ENCODE data around the gene GABARAPL2.

DNA sequence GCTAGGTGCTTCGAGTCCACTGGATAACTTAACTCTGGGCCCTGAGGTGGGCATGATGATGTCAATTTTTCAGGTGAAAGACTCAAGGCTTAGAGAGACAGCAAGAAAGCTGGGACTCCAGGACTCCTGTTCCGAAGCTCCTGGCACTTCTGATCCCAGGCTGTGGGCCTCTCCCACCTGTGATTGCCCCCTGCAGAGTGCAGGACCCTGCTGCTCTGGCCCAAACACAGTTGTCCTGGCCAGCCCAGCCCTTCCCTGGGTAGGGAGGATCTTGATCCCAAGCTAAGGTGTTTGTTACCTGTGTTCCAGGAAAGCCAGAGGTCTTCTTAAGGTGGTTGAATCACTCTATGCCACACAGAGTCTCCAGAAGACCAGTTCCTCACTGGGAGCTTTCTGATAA is 33.4 kb upstream of the GABARAPL2 start:
- TF ChIP-seq, protein P1, sequence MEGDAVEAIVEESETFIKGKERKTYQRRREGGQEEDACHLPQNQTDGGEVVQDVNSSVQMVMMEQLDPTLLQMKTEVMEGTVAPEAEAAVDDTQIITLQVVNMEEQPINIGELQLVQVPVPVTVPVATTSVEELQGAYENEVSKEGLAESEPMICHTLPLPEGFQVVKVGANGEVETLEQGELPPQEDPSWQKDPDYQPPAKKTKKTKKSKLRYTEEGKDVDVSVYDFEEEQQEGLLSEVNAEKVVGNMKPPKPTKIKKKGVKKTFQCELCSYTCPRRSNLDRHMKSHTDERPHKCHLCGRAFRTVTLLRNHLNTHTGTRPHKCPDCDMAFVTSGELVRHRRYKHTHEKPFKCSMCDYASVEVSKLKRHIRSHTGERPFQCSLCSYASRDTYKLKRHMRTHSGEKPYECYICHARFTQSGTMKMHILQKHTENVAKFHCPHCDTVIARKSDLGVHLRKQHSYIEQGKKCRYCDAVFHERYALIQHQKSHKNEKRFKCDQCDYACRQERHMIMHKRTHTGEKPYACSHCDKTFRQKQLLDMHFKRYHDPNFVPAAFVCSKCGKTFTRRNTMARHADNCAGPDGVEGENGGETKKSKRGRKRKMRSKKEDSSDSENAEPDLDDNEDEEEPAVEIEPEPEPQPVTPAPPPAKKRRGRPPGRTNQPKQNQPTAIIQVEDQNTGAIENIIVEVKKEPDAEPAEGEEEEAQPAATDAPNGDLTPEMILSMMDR (tag by site-specific recombination; IDR thresholded peaks at IDR 0.05), result no peak
- TF ChIP-seq, protein P2, sequence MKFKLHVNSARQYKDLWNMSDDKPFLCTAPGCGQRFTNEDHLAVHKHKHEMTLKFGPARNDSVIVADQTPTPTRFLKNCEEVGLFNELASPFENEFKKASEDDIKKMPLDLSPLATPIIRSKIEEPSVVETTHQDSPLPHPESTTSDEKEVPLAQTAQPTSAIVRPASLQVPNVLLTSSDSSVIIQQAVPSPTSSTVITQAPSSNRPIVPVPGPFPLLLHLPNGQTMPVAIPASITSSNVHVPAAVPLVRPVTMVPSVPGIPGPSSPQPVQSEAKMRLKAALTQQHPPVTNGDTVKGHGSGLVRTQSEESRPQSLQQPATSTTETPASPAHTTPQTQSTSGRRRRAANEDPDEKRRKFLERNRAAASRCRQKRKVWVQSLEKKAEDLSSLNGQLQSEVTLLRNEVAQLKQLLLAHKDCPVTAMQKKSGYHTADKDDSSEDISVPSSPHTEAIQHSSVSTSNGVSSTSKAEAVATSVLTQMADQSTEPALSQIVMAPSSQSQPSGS (tag by site-specific recombination; IDR thresholded peaks at IDR 0.05; ENCODE audit: low read depth), result no peak
- TF ChIP-seq ZNF175 (tag by site-specific recombination; IDR thresholded peaks at IDR 0.05) (no peak), ZNF23 (tag by site-specific recombination; IDR thresholded peaks at IDR 0.05; ENCODE audit: borderline replicate concordance) (no peak), ZNF391 (tag by site-specific recombination; IDR thresholded peaks at IDR 0.05; ENCODE audit: borderline replicate concordance, low read depth) (no peak), TCF7L2 (IDR thresholded peaks at IDR 0.05; ENCODE audit: borderline replicate concordance, low read depth, low read length) (no peak), ZNF514 (tag by site-specific recombination; IDR thresholded peaks at IDR 0.05) (no peak), WT1 (tag by site-specific recombination; IDR thresholded peaks at IDR 0.05) (no peak), SALL2 (tag by site-specific recombination; IDR thresholded peaks at IDR 0.05; ENCODE audit: borderline replicate concordance) (no peak), ZNF184 (tag by site-specific recombination; IDR thresholded peaks at IDR 0.05) (no peak)
- TF ChIP-seq, protein P3, sequence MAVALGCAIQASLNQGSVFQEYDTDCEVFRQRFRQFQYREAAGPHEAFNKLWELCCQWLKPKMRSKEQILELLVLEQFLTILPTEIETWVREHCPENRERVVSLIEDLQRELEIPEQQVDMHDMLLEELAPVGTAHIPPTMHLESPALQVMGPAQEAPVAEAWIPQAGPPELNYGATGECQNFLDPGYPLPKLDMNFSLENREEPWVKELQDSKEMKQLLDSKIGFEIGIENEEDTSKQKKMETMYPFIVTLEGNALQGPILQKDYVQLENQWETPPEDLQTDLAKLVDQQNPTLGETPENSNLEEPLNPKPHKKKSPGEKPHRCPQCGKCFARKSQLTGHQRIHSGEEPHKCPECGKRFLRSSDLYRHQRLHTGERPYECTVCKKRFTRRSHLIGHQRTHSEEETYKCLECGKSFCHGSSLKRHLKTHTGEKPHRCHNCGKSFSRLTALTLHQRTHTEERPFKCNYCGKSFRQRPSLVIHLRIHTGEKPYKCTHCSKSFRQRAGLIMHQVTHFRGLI (tag by site-specific recombination; IDR thresholded peaks at IDR 0.05), result no peak
- TF ChIP-seq, protein P4, sequence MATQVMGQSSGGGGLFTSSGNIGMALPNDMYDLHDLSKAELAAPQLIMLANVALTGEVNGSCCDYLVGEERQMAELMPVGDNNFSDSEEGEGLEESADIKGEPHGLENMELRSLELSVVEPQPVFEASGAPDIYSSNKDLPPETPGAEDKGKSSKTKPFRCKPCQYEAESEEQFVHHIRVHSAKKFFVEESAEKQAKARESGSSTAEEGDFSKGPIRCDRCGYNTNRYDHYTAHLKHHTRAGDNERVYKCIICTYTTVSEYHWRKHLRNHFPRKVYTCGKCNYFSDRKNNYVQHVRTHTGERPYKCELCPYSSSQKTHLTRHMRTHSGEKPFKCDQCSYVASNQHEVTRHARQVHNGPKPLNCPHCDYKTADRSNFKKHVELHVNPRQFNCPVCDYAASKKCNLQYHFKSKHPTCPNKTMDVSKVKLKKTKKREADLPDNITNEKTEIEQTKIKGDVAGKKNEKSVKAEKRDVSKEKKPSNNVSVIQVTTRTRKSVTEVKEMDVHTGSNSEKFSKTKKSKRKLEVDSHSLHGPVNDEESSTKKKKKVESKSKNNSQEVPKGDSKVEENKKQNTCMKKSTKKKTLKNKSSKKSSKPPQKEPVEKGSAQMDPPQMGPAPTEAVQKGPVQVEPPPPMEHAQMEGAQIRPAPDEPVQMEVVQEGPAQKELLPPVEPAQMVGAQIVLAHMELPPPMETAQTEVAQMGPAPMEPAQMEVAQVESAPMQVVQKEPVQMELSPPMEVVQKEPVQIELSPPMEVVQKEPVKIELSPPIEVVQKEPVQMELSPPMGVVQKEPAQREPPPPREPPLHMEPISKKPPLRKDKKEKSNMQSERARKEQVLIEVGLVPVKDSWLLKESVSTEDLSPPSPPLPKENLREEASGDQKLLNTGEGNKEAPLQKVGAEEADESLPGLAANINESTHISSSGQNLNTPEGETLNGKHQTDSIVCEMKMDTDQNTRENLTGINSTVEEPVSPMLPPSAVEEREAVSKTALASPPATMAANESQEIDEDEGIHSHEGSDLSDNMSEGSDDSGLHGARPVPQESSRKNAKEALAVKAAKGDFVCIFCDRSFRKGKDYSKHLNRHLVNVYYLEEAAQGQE (tag by site-specific recombination; IDR thresholded peaks at IDR 0.05), result no peak
- TF ChIP-seq, protein P5, sequence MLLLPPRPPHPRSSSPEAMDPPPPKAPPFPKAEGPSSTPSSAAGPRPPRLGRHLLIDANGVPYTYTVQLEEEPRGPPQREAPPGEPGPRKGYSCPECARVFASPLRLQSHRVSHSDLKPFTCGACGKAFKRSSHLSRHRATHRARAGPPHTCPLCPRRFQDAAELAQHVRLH (tag by site-specific recombination; IDR thresholded peaks at IDR 0.05), result no peak

Measured in HEK293 (cell line).